GM18526 (cell line): ENCODE measurements around the gene SEPTIN6.

ENCODE experiments used
- POLR2A ChIP-seq: IDR thresholded peaks from 3 replicates; pipeline ENCODE4 v1.6.1; 2011; ENCODE audit not compliant: insufficient read length; ENCODE audit errors: extremely low read depth

SEPTIN6 gene

GRCh38 chrX:119682019-119682989, 10.7 kb downstream of the SEPTIN6 start:
- TF ChIP-seq POLR2A = no peak

DNA sequence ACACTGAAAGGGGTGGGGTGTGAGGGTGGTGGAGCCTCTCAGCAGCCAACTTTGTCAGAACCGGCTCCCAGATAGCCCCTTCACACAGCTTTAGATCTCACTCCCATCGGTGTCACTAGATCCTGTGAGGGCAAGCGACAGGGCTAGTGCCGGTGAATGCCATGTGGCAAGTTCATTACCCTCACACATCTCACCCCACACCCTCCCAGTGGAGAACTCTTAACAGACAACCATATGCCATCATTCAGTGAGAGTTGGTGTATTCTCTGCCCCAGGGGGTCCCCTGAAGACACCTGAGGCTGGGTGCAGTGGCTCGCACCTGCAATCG, 15.3 kb downstream of the SEPTIN6 start:
- no peak for TF ChIP-seq POLR2A

- no peak for TF ChIP-seq POLR2A
Measured at GRCh38 chrX:119676949-119677653, 15.9 kb downstream of the SEPTIN6 start.

- no peak for TF ChIP-seq POLR2A
Measured at GRCh38 chrX:119673336-119673735, 19.6 kb downstream of the SEPTIN6 start.

DNA sequence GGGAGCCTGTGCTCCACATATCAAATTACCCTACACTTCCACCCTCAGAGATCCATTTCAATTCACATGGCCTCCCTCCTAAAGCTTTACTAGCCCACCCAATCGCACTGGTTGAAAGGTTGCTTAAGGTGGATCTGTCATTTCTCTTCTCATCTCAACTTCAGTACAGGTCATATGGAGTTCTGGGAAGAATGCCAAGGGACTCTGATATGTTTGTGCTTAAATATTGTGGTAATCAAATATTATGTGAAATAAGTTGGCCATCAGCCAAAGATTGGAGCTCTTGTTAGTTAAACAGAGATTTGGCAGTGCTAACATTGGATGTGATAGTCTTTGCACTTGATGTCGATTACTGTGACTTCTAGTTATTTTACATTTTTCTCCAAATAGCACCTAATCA, 20.5 kb downstream of the SEPTIN6 start:
- TF ChIP-seq POLR2A = no peak

GRCh38 chrX:119669424-119670037, 23.4 kb downstream of the SEPTIN6 start:
- TF ChIP-seq POLR2A = no peak

GRCh38 chrX:119667111-119667878, 25.7 kb downstream of the SEPTIN6 start:
- TF ChIP-seq POLR2A = no peak

GRCh38 chrX:119661486-119661885, 31.5 kb downstream of the SEPTIN6 start:
- no peak for TF ChIP-seq POLR2A

GRCh38 chrX:119659522-119659921, 33.4 kb downstream of the SEPTIN6 start:
- TF ChIP-seq POLR2A = no peak

DNA sequence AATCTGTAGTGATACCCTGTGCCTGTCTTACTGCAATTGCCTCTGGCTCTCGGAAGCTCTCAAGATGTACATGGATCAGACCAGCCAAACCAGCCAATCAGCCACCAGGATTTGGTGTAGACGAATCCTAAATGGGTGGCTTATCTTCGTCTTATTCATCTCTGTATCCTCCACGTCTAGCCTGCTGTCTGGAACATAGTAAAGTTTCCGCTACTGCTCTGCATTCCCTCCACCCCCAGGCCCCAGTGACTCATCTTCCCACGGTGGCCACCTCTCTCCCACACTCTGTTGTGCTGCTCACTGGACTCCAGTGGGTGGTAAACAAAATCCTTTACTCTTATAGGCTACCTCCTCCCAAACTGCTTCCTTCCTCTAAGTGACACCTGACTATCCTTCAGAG, 37.8 kb downstream of the SEPTIN6 start:
- TF ChIP-seq POLR2A = no peak

- TF ChIP-seq POLR2A = no peak
Measured at GRCh38 chrX:119654112-119654531, 38.8 kb downstream of the SEPTIN6 start.

DNA sequence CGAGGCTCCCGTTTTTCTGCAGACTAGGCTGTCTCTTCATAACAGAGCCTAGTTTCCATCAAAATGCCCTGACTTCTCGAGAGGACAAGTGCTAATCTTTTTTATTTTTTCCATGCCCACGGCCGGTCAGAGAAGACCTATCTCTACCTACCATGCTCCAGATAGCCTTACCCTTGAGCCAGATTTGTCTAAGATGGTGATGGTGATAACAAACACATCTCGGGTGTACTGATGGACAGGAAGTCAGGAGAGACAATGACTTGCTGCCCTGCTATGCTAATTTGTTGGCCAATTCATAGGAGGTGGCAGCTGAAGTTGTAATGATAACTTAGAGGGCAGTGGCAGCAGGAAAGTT, 44.6 kb downstream of the SEPTIN6 start:
- TF ChIP-seq POLR2A = no peak

GRCh38 chrX:119647552-119648420, 45.2 kb downstream of the SEPTIN6 start:
- no peak for TF ChIP-seq POLR2A

DNA sequence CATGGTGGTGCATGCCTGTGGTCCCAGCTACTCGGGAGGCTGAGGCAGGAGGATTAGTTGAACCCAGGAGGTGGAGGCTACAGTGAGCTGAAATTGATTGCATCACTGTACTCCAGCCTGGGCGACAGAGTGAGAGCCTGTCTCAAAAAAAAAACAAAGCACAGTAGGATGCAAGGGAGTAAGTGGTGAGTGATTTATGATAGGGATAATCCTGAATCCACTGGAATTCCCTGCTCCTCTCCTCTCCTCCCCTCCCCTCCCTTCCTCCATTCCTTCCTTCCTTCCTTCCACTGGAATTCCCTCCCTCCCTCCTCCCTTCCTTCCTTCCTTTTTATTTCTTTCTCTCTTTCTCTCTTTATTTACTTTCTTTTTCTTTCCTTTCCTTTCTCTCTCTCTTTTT, 45.9 kb downstream of the SEPTIN6 start:
- TF ChIP-seq POLR2A = no peak
